Natural killer cell (primary cell): ENCODE results near the gene CDC14A. TPM values are rescaled to one million over a fixed set of nuclear protein-coding genes. Genes with fewer than 3 reads are reported as not detected.

Source experiments
- ATAC-seq, 3 donors: fragments of 150-1000 bp in 2 of 3; fragments of 200-7000 bp in 1 of 3; cut with Tn5 transposase; 1 replicate in 1 of 3; 2 replicates in 2 of 3; pipeline ENCODE4 v1.10.0; 2021; ENCODE audit warnings: mild to moderate bottlenecking in 2 of 3, moderate library complexity in 2 of 3
- DNase-seq, 2 donors: peaks; one replicate each; pipeline versions ENCODE4 v3.0.0 to v3.0.0-alpha.2; 2013 to 2021; ENCODE audit warnings: mixed read lengths in 1 of 2
- H3K27ac ChIP-seq: one replicate; pipeline ENCODE4 v1.5.1; 2013; ENCODE audit warnings: mild to moderate bottlenecking, low read length
- H3K27me3 ChIP-seq: one replicate; pipeline ENCODE4 v1.6.1; 2013; ENCODE audit warnings: low read length; ENCODE audit not compliant: control insufficient read depth, insufficient read depth
- H3K36me3 ChIP-seq: one replicate; pipeline ENCODE4 v1.6.1; 2013; ENCODE audit warnings: low read length; ENCODE audit not compliant: control insufficient read depth, insufficient read depth
- H3K4me1 ChIP-seq: one replicate; pipeline ENCODE4 v1.6.1; 2013; ENCODE audit warnings: low read length; ENCODE audit not compliant: control insufficient read depth, insufficient read depth
- H3K4me3 ChIP-seq: one replicate; pipeline ENCODE4 v1.5.1; 2013; ENCODE audit warnings: low read length
- H3K9me3 ChIP-seq: one replicate; pipeline ENCODE4 v1.6.1; 2013; ENCODE audit warnings: low read length; ENCODE audit not compliant: control insufficient read depth, insufficient read depth
- H3K27ac Mint-ChIP-seq, 2 donors: one replicate each; pipeline ENCODE4 v1.8.0; 2022; ENCODE audit warnings: mild to moderate bottlenecking in 2 of 2, mixed read lengths in 2 of 2, moderate library complexity in 1 of 2
- H3K27me3 Mint-ChIP-seq, 2 donors: one replicate each; pipeline ENCODE4 v1.8.0; 2022; ENCODE audit warnings: low read depth in 2 of 2, mixed read lengths in 2 of 2
- H3K36me3 Mint-ChIP-seq: one replicate; pipeline ENCODE4 v1.8.0; 2022; ENCODE audit warnings: mixed read lengths
- H3K4me1 Mint-ChIP-seq, 2 donors: one replicate each; pipeline ENCODE4 v1.8.0; 2022; ENCODE audit warnings: mixed read lengths in 2 of 2
- H3K4me3 Mint-ChIP-seq: one replicate; pipeline ENCODE4 v1.8.0; 2022; ENCODE audit warnings: mild to moderate bottlenecking, moderate library complexity, mixed read lengths
- H3K9me3 Mint-ChIP-seq, 2 donors: one replicate each; pipeline ENCODE4 v1.8.0; 2022; ENCODE audit warnings: mixed read lengths in 2 of 2
- CTCF ChIP-seq: fragments of 200-600 bp; IDR thresholded peaks from one replicate; pipeline ENCODE4 v1.8.0; 2022; ENCODE audit warnings: antibody characterized with exemption
- WGBS: methylation state at CpG from one replicate; pipeline ENCODE4 v1.1.7; 2013; ENCODE audit warnings: missing lambda C conversion rate; ENCODE audit not compliant: insufficient coverage; 5-methylcytosine and 5-hydroxymethylcytosine counted together
- intact Hi-C: fragments of 100-400 bp; cut with micrococcal nuclease; formaldehyde crosslinking; loops from one replicate; pipeline ENCODE4 v1.14.2; 2022
- total RNA-seq, 4 donors: library from RNA; stranded (reverse); fragments of 120-200 nt in 1 of 4; gene quantifications; one replicate each; pipeline versions ENCODE4 v1.2.3 to v1.2.4, GENCODE V29; 2013 to 2022

Gene CDC14A
- total RNA-seq, 3 donors from 2014 or later (not counting 1 experiment from before 2014, with no cell fraction given), result 59.6 to 63.8 (median 60.1) TPM

- H3K36me3 ChIP-seq, result peaks cover 30% of the 10 kb centered on the region
- H3K27me3 ChIP-seq, result no peaks in the 10 kb centered on the region
- Mint-ChIP-seq H3K4me3 (no peak overlapping the region), H3K4me1 (peaks cover 25% of the 10 kb centered on the region in 2 donors), H3K27me3 (no peaks in the 10 kb centered on the region), H3K36me3 (no peaks in the 10 kb centered on the region), H3K9me3 (no peaks in the 10 kb centered on the region), H3K27ac (peak overlapping the region; percentile 17 to 35)
- TF ChIP-seq CTCF, result peak; percentile 72
- no peaks in the 10 kb centered on the region for H3K9me3 ChIP-seq
- no peak overlapping the region for H3K4me3 ChIP-seq
- intact Hi-C loops, result loop anchor here (1.0 kb wide), 1 partner anchor 404 kb away; no protein-coding TSS in a partner anchor
- peak; percentile 84 to 89 (median 87) for ATAC-seq
- WGBS, result 17% methylated on average over 10 of the region's 10 CpGs
- peak; percentile 33 to 79 for DNase-seq
- H3K4me1 ChIP-seq, result peaks cover 7% of the 10 kb centered on the region
- no peak overlapping the region for H3K27ac ChIP-seq
Measured at GRCh38 chr1:100463791-100464424, 111.6 kb downstream of the CDC14A start.

- H3K27me3 Mint-ChIP-seq, result no peaks in the 10 kb centered on the region
- H3K36me3 ChIP-seq, result peaks cover 45% of the 10 kb centered on the region
- no peak for DNase-seq
Measured at GRCh38 chr1:100469578-100469977, 117.3 kb downstream of the CDC14A start.

GRCh38 chr1:100474834-100475233, 122.5 kb downstream of the CDC14A start:
- Histone ChIP-seq H3K4me3 (no peak overlapping the region), H3K9me3 (no peaks in the 10 kb centered on the region), H3K4me1 (no peaks in the 10 kb centered on the region), H3K27ac (no peak overlapping the region), H3K27me3 (no peaks in the 10 kb centered on the region), H3K36me3 (peaks cover 24% of the 10 kb centered on the region)
- no peak for ATAC-seq
- no peak for TF ChIP-seq CTCF
- H3K9me3 Mint-ChIP-seq, result no peaks in the 10 kb centered on the region
- peak overlapping the region; percentile 10 for H3K27ac Mint-ChIP-seq
- peaks cover 6 to 11% of the 10 kb centered on the region in 2 donors for H3K4me1 Mint-ChIP-seq
- no peaks in the 10 kb centered on the region for H3K36me3 Mint-ChIP-seq
- DNase-seq, result no peak
- H3K4me3 Mint-ChIP-seq, result no peak overlapping the region
- no peaks in the 10 kb centered on the region for H3K27me3 Mint-ChIP-seq
- intact Hi-C loops, result no loop called here

More at GRCh38 chr1:100469578-100469977, 117.3 kb downstream of the CDC14A start:
- no peak overlapping the region for H3K4me3 ChIP-seq
- H3K27me3 ChIP-seq, result no peaks in the 10 kb centered on the region
- Mint-ChIP-seq H3K9me3 (no peaks in the 10 kb centered on the region), H3K4me1 (peaks cover 6 to 10% of the 10 kb centered on the region in 2 donors), H3K36me3 (no peaks in the 10 kb centered on the region), H3K27ac (no peak overlapping the region), H3K4me3 (no peak overlapping the region)
- intact Hi-C loops, result no loop called here
- ATAC-seq, result no peak
- WGBS, result 100% methylated on average over 1 of the region's 1 CpG
- H3K4me1 ChIP-seq, result no peaks in the 10 kb centered on the region
- no peaks in the 10 kb centered on the region for H3K9me3 ChIP-seq
- TF ChIP-seq CTCF, result no peak
- no peak overlapping the region for H3K27ac ChIP-seq
